ENCODE results near the gene F12. TPM values are rescaled to one million over a fixed set of nuclear protein-coding genes. Genes with fewer than 3 reads are reported as not detected.
"Not testable (repeated sequence)": the region's sequence is repeated elsewhere in the genome, so short reads cannot be mapped to it uniquely, and the experiment has no call there.

F12 gene
- total RNA-seq, 1 donor from 2014 or later: 4.3 TPM

DNA sequence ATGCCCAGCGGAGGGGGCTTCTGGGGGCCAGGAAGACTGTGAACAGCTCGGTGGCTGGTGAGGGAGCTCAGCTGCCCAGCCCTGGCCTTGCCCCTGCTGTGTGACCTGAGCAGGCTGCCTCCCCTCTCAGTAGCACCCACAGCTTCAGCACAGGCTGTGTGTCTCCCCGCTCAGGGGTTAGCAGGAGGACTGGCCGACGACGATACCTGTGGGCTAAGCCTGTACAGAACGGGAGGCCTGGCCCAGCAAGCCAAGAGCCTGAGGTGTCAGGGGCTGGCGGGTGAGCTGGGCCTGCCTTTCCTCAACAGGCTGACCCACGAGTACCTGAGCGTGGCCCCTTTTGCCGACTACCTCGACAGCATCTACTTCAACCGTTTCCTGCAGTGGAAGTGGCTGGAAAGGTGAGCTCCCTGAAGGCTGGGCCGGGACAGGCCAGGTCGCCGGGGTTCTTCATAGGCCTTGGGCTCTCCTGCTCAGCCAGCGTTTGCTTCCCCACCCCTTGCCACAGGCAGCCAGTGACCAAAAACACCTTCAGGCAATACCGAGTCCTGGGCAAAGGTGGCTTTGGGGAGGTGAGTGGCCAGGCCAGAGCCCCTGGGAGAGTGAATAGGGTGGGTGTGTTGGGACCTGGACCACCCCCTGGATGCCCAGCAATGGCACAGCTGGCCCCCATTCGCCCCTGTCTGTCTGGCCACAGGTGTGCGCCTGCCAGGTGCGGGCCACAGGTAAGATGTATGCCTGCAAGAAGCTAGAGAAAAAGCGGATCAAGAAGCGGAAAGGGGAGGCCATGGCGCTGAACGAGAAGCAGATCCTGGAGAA is 23.7 kb upstream of the F12 start:
- no peak for DNase-seq (ENCODE audit: extremely low read depth, low read depth, low spot score)

DNA sequence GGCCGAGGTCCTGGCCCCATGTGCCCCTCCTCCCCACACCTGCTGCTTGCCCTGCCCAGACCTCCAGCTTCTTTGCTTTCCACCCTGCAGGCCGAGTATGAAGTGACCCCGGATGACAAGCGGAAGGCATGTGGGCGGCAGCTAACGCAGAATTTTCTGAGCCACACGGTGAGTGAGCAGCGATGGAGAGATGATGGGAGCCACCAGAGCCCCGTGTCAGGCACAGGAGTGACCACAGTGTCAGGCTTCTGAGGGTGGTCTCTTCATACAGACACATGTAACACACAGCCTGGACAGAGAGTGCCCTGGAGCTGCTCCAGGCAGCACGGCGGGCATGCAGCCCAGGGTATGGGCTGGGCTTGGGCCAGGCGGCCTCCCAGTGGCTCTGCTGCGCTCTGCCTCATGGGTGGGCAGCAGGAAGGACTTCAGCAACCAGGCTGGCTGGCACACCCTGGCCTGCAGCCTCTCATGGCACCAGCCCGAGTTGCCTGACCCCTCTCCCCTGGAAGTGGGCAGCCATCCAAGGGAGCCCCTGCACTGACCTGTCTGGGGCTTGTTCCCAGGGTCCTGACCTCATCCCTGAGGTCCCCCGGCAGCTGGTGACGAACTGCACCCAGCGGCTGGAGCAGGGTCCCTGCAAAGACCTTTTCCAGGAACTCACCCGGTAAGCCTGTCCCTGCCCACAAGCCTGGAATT is 22.9 kb upstream of the F12 start:
- no peak for DNase-seq (ENCODE audit: extremely low read depth, low read depth, low spot score)

DNA sequence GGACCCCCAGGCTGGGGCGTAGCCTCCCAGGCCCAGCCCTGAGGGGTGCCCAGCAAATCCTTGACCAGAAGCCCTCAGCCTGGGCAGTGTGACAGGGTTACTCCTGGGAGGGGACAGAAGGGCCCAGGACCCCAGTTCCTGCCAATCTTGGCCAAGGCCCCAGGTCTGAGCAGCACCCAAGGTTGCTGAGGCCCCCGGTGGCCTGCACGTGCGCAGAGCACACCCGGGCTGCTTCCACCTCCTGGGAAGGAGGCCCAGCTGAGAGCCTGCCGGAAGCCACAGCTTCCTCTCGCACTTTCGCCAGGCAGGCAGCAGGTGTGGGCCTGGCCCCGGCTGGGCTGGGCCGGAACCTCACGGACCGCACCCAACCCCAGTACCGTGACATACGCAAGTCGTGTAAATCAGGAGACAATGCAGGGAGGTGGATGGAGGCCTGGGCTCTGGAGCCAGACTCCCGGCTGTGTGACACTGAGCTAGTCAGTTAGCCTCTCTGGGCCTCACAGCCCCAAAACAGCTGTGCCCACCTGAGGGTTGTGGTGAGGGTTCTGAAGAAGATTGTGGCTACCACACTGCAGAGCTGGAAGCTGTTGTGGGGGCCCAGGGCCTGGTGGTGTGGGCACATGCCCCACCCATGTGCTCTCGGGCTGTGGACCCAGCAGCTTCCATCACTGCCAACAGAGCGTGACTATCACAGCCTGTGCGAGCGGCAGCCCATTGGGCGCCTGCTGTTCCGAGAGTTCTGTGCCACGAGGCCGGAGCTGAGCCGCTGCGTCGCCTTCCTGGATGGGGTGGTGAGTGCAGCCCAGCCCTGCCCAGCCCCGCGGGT is 22.2 kb upstream of the F12 start:
- DNase-seq (ENCODE audit: extremely low read depth, low read depth, low spot score): no peak

DNA sequence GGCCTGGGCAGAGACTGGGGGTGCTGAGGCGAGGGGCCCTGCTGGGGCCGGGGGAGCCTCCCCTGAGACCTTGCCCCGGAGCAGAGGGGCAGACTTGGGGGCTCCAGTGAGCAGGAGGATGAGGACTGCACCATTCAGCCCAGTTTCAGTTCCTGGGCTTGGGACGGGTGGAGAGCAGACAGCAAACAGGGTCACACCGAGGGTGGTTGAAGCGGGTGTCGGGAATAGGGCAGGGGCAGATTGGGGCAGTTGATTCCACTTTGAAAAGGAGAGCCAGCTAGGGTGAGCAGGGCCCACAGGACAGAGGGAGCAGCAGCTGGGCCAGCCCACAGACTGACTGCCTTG is 21.6 kb upstream of the F12 start:
- no peak for DNase-seq (ENCODE audit: extremely low read depth, low read depth, low spot score)

DNA sequence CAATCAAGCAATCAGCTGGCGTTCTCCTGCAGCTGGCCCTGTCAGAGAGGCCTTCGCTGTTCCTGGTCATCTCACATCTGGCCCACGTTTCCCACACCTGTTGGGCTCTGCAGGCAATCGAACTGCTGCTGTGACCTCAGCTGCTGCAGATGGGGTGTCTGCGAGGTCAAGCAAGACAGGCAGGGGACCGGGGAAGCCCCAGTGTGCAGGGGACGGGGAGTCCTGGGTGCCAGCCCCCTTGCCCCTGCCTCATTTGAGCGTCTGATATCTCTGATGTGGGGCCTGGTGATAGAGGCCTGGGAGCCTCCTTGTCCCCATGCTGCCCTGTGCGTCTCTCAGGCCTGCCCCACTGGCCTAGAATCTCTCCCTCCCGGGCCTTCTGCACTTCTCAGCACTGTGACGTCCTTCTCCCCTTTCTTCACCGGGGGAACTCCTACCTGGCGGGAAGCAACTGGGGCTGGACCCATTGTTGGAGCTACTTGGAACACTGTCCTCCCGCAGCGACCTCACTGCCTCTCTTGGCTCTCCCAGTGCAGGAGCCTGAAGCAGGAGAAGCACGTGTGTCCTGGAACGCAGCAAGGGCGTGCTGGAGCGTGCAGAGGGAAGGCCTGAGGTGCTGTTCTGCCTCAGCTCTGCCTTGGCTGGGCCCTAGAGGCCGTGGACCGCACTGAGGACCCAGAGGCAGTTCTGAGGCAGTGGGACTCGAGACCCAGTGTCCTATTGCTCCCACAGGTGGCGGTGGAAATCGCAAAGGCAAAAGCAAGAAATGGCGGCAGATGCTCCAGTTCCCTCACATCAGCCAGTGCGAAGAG is 21.0 kb upstream of the F12 start:
- DNase-seq (ENCODE audit: extremely low read depth, low read depth, low spot score): no peak

DNA sequence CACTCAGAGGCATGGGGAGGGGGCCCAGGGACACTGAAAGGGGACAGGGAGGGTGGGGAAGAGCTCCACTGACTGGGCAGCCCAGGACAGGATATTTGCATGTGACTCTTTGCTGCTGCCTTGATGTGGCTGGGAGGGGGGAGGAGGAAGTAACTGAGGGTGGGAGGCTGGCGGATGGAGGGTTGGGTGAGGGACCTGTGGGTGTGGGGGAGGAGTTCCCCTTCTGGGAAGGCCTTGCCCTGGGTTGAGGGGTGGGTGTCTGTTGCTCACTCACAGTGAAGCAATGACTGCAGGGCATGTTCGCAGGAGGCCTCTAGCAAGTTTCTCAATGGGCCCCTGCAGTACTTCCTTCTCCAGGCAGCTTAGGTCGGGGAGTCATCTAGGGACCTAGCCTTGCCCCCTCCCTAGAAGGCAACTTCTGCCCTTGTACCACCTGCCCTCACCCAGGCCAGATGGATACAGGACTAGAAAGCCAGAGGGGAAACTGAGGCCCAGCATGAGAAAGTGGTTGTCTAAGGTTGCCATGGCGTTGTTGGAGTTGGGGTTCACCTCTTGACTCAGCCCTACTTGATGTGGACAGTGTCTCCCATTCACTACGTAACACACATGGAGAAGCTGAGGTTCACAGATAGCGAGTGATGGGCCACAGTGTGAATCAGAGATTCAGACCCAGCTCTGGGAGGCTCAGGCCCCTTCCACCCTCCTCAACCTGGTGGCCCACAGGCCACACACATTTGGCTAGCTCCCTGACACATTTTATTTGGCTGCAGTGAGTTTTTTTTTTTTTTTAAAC is 20.1 kb upstream of the F12 start:
- DNase-seq (ENCODE audit: extremely low read depth, low read depth, low spot score): no peak

DNA sequence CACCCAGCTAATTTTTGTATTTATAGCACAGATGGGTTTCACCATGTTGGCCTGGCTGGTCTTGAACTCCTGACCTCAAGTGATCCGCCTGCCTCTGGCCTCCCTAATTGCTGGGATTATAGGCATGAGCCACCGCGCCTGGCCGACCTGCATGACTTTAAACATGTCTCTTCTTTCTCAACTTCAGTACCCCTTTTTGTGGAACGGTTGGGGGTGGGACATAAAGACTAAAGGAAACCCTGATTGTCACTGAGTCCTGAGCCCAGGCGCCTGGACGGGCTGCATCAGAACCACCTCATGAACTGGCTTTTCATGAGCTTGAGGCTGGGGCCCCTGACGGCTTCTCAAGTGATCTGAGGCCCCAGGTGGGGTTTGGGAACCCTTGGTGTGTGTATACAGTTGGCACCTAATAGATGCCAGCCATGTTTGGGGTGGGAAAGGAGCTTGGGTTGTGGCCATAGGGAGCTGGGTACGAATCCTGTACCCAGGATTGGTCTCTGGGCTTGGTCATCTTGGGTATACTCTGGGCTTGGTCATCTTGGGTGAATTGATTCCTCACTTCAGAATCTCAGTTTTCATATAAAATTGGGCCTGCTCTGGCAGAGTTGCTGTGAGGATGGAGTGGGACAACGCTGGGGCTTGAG is 19.3 kb upstream of the F12 start:
- DNase-seq (ENCODE audit: extremely low read depth, low read depth, low spot score): no peak

DNA sequence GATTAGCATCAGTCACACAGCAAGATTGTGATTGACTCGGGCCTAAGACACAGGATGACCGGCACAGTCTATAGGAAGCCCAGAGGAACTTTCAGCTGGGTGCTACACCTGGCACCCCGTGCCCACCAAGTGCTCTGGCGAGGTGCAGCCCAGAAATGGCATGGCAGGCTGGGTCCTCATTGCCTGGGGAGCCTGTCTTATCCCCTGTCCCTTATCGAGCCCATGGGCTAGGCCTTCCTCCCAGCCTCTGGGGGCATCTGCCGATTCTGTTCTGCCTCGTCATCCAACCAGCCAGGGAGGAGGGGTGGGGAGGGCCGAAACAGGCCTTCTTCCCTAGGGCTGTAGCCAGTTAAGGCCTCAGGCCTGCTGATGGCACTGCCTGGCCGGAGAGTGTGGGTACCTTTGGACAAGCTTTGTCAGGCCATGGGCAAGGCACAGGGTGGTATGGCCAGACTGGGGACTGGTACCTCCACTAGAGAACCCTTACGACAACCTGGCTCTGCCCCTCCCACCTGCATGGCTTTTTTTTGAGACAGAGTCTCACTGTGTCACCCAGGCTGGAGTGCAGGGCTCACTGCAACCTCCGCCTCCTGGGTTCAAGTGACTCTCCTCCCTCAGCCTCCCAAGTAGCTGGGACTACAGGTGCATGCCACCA is 18.7 kb upstream of the F12 start:
- DNase-seq (ENCODE audit: extremely low read depth, low read depth, low spot score): no peak

DNA sequence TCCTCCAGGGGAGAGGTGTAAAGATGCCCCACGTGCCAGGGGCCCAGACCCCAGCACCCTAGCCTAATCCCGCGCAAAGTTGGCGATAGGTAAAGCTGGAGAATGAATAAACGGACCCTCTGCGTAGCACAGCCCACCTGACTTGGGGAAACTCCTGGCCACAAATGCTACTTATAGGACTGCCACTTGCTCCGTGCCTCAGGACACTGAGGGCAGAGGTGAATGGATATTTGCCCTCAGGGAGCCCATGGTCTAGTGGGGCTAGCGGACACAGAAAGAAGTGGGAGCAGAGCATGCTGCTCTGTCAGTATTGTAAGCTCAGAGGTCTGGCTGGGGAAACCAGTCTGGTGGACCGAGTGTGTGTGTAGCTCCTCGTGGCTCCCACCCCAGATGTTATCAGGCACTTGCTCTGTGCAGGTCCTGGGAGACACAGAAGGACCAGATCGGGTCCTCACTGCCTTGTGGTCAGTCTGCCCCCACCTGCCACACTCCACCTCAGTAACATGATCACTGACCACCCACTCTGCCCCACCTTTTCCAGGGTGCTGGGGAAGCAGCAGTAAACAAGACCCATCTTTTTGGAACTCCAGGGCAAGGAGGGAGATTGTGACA is 18.0 kb upstream of the F12 start:
- DNase-seq (ENCODE audit: extremely low read depth, low read depth, low spot score): no peak

DNA sequence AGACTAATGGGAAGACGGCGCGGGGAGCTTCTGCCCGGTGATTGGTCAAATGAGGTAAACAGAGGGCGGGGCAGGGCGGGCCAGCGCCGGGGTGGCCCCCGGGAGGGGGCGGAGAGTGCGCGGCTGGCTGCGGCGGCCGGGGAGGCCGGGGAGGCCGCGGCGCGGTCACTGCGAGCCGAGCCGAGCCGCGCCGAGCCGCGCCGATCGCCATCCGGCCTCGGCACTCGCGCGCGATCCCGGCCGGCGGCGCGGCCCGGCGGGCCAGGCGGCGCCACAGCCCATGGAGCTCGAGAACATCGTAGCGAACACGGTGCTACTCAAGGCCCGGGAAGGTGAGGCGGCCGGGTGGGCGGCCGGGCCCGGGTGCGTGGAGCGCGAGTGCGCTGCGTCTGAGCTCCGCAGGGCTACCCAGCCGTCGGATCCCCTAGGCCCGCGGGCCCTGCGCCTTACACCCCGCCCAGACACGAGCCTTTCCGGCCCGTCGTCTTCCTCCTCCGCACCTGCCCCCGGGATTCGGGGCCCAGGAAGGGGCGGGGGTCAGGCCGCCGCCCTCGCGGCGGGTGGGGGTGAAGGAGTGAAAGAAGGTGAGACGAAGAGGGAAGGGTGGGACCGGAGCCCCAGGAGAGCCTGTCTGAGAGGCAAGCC is 17.3 kb upstream of the F12 start, which contains the start of gene GRK6:
GRK6 (plus strand) TSS at position 111 of the 645 bp plus-strand sequence; CDS start at position 281, 170 bp downstream.
- no peak for DNase-seq (ENCODE audit: extremely low read depth, low read depth, low spot score)

DNA sequence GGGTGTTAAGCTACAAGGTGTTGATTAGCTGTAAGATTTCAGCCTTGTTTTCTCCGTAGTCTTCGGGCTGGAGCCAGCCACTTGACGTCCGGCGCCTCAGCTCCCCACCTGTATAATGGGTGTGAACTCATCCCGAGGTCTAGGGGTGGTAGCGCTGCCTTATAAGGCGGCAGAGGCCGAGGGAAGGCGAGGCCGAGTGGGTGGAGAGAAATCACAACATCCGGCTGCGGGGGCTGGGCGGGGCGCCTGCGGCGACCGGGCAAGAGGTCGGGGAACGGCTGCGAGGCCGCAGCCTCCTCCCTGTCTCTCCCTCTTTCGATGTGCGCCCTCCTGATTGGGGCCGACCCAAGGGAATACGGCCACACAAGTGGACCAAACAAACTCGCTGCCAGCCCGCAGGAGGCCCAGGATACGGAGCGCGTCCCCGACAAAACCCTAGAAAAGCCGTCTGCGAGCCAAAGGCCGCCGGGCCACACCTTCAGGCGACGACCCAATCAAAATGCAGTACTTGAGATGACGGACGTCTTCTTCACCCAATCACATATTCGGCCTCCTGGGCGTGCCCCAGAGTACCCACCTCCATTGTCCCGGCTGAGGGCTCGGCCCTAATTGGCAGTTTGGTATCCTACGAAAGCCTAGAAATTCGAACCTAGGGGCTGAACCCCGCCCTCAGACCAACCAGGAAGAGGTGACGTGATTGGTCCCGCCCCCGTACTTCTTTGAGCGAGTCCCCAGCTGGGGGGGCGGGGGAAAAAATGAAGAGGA is 16.6 kb upstream of the F12 start:
- DNase-seq (ENCODE audit: extremely low read depth, low read depth, low spot score): peak; percentile 100

DNA sequence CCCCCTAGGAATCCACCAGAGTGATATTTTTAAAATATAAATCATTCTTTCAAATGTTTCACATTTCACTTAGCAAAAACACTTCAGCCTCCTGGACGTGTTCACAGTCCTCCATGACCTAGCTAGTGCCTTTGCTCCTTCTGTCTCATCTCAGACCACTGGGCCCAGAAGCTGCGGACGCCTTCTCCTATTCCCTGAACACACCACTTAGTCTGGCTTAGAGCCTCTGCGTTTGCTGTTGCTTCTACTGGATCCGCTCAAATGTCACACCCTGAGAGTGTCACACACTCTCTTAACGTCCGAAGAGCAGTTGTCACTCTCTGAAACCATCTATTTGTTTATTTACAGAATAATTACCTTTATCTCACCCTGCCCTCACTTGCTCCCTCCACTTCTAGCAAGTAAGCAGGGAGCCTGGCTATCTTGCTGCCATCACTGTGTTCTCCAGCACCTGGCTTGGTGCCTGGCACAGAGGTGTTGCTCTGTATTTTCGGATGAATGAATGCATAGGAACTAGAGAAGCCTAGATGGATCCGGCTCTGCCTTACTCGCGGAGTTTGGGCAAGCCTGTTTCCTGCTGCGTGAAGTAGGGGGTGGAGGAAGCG is 15.9 kb upstream of the F12 start:
- no peak for DNase-seq (ENCODE audit: extremely low read depth, low read depth, low spot score)

DNA sequence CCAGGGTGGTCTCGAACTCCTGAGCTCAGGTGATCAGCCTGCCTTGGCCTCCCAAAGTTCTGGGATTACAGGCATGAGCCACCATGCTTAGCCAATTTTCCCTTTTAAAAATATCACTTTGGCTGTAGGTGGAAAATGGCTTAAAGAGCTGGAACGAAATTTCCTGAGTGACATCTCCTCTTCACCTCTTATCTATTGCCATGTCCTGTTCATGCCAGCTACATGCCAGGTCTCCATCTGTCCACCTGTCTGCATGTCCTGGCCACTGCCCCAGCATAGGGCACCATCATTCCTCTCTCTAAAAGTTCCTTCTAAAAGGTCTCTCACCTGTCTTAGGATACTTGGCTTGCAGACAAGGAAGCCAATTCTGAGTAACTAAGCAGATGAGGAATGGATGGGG is 14.3 kb upstream of the F12 start:
- no peak for DNase-seq (ENCODE audit: extremely low read depth, low read depth, low spot score)

DNA sequence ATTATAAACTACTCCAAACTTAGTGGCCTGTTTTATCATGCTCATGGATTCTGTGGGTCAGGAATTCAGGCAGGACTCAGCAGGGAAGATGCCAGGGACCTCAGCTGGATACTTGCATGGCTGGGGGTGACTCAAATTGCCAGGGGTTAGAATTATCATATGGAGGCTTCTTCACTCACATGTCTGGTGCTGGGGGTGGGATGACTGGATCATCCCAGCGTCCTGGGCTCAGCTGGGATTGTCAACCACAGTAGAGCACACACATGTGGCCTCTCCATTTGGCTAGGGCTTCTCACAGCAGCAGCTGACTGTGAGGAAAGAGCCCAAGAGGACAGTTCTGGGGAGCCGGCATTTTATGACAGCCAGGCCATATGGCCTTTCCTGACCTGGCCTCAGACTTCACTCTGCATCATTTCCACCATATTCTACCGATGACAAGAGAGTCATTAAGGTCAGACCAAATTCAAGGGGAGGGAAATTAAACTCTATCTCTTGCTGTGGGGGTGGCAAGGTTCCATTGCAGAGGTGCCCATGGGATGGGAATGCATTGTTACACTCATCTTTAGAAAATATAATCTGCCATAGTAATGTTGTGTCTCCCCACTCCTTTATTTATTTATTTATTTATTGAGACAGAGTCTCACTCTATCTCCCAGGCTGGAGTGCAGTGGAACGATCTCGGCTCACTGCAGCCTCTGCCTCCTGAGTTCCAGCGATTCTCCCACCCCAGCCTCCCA is 11.9 kb upstream of the F12 start:
- DNase-seq (ENCODE audit: extremely low read depth, low read depth, low spot score): no peak

DNA sequence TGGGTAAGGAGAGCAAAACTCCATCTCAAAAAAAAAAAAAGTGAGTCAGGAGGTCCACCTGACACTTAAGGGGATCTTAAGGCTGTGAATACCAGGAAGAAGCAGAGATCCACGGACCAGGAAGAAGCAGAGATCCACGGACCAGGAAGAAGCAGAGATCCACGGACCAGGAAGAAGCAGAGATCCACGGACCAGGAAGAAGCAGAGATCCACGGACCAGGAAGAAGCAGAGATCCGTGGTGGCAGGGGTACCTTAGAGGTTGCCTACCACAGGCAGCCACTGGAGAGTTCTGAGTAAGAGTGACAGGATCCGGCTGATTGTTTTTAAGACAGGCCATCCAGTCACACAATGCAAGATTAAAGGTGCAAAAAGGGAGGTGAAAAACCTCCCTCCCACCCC is 11.1 kb upstream of the F12 start:
- not testable (repeated sequence) for DNase-seq (ENCODE audit: extremely low read depth, low read depth, low spot score)

DNA sequence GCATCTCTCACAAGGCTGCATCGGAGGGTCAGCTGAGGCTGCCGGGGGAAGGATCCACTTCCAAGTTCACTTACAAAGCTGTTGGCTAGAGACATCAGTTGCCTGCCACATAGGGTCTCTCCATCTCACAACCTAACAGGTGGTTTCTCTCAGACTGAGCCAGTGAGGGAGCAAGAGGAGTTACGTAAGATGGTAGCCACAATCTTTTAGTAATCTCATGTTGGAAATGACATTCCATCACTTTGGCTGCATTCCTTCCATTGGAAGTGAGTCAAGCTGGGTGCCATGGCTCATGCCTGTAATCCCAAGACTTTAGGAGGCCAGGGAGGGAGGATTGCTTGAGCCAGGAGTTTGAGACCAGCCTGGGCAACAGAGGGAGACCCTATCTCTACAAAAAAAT is 9.7 kb upstream of the F12 start:
- DNase-seq (ENCODE audit: extremely low read depth, low read depth, low spot score): no peak
